Natural killer cell (primary cell): Measurements from ENCODE around the gene UBE4B. TPM values are rescaled to one million over a fixed set of nuclear protein-coding genes. Genes with fewer than 3 reads are reported as not detected.
A peak's percentile ranks its signal among the peaks of the same experiment; 100 is the strongest.

Experiments used
- ATAC-seq, 3 donors: fragments of 150-1000 bp in 2 of 3; fragments of 200-7000 bp in 1 of 3; cut with Tn5 transposase; 1 replicate in 1 of 3; 2 replicates in 2 of 3; pipeline ENCODE4 v1.10.0; 2021; ENCODE audit warnings: mild to moderate bottlenecking in 2 of 3, moderate library complexity in 2 of 3
- DNase-seq, 2 donors: peaks; one replicate each; pipeline versions ENCODE4 v3.0.0 to v3.0.0-alpha.2; 2013 to 2021; ENCODE audit warnings: mixed read lengths in 1 of 2
- H3K27ac ChIP-seq: one replicate; pipeline ENCODE4 v1.5.1; 2013; ENCODE audit warnings: mild to moderate bottlenecking, low read length
- H3K27me3 ChIP-seq: one replicate; pipeline ENCODE4 v1.6.1; 2013; ENCODE audit warnings: low read length; ENCODE audit not compliant: control insufficient read depth, insufficient read depth
- H3K36me3 ChIP-seq: one replicate; pipeline ENCODE4 v1.6.1; 2013; ENCODE audit warnings: low read length; ENCODE audit not compliant: control insufficient read depth, insufficient read depth
- H3K4me1 ChIP-seq: one replicate; pipeline ENCODE4 v1.6.1; 2013; ENCODE audit warnings: low read length; ENCODE audit not compliant: control insufficient read depth, insufficient read depth
- H3K4me3 ChIP-seq: one replicate; pipeline ENCODE4 v1.5.1; 2013; ENCODE audit warnings: low read length
- H3K9me3 ChIP-seq: one replicate; pipeline ENCODE4 v1.6.1; 2013; ENCODE audit warnings: low read length; ENCODE audit not compliant: control insufficient read depth, insufficient read depth
- H3K27ac Mint-ChIP-seq, 2 donors: one replicate each; pipeline ENCODE4 v1.8.0; 2022; ENCODE audit warnings: mild to moderate bottlenecking in 2 of 2, mixed read lengths in 2 of 2, moderate library complexity in 1 of 2
- H3K27me3 Mint-ChIP-seq, 2 donors: one replicate each; pipeline ENCODE4 v1.8.0; 2022; ENCODE audit warnings: low read depth in 2 of 2, mixed read lengths in 2 of 2
- H3K36me3 Mint-ChIP-seq: one replicate; pipeline ENCODE4 v1.8.0; 2022; ENCODE audit warnings: mixed read lengths
- H3K4me1 Mint-ChIP-seq, 2 donors: one replicate each; pipeline ENCODE4 v1.8.0; 2022; ENCODE audit warnings: mixed read lengths in 2 of 2
- H3K4me3 Mint-ChIP-seq: one replicate; pipeline ENCODE4 v1.8.0; 2022; ENCODE audit warnings: mild to moderate bottlenecking, moderate library complexity, mixed read lengths
- H3K9me3 Mint-ChIP-seq, 2 donors: one replicate each; pipeline ENCODE4 v1.8.0; 2022; ENCODE audit warnings: mixed read lengths in 2 of 2
- CTCF ChIP-seq: fragments of 200-600 bp; IDR thresholded peaks from one replicate; pipeline ENCODE4 v1.8.0; 2022; ENCODE audit warnings: antibody characterized with exemption
- WGBS: methylation state at CpG from one replicate; pipeline ENCODE4 v1.1.7; 2013; ENCODE audit warnings: missing lambda C conversion rate; ENCODE audit not compliant: insufficient coverage; 5-methylcytosine and 5-hydroxymethylcytosine counted together
- intact Hi-C: fragments of 100-400 bp; cut with micrococcal nuclease; formaldehyde crosslinking; loops from one replicate; pipeline ENCODE4 v1.14.2; 2022
- total RNA-seq, 4 donors: library from RNA; stranded (reverse); fragments of 120-200 nt in 1 of 4; gene quantifications; one replicate each; pipeline versions ENCODE4 v1.2.3 to v1.2.4, GENCODE V29; 2013 to 2022

UBE4B gene
- total RNA-seq, 3 donors from 2014 or later (not counting 1 experiment from before 2014, with no cell fraction given) = 37.0 to 48.0 (median 41.4) TPM

GRCh38 chr1:10031461-10031860 lies 1.3 kb upstream of the UBE4B start:
- ATAC-seq = no peak

GRCh38 chr1:10033359-10033845 lies 644 bp downstream of the UBE4B start:
- H3K27me3 Mint-ChIP-seq = no peaks in the 10 kb centered on the region
- peak in 1 of 2 donors; percentile 19 for DNase-seq
- peak overlapping the region; percentile 88 for H3K27ac ChIP-seq
- ATAC-seq = peak; percentile 12 to 41 (median 21)
- H3K9me3 ChIP-seq = no peaks in the 10 kb centered on the region
- H3K27ac Mint-ChIP-seq = peak overlapping the region; percentile 83 to 98
- peak overlapping the region; percentile 93 for H3K4me3 Mint-ChIP-seq
- intact Hi-C loops = loop anchor here (2.0 kb wide), 1 partner anchor 91 kb away; the partner anchor contains the start of genes LZIC and NMNAT1
- WGBS = under 1% methylated on average over 19 of the region's 19 CpGs
- H3K9me3 Mint-ChIP-seq = no peaks in the 10 kb centered on the region
- peaks cover 18% of the 10 kb centered on the region for H3K36me3 ChIP-seq
- H3K4me1 ChIP-seq = peaks cover 11% of the 10 kb centered on the region
- H3K4me3 ChIP-seq = peak overlapping the region; percentile 91
- no peak for TF ChIP-seq CTCF
- no peaks in the 10 kb centered on the region for H3K36me3 Mint-ChIP-seq
- peaks cover 24% of the 10 kb centered on the region in 2 donors for H3K4me1 Mint-ChIP-seq
- H3K27me3 ChIP-seq = no peaks in the 10 kb centered on the region

More at GRCh38 chr1:10031461-10031860, 1.3 kb upstream of the UBE4B start:
- H3K27ac ChIP-seq = no peak overlapping the region
- intact Hi-C loops = no loop called here
- no peak for DNase-seq
- no peaks in the 10 kb centered on the region for H3K27me3 Mint-ChIP-seq
- H3K4me3 ChIP-seq = no peak overlapping the region
- H3K36me3 Mint-ChIP-seq = no peaks in the 10 kb centered on the region
- no peak for TF ChIP-seq CTCF
- H3K27me3 ChIP-seq = no peaks in the 10 kb centered on the region
- peaks cover 24% of the 10 kb centered on the region in 2 donors for H3K4me1 Mint-ChIP-seq
- peaks cover 11% of the 10 kb centered on the region for H3K4me1 ChIP-seq
- H3K9me3 Mint-ChIP-seq = no peaks in the 10 kb centered on the region
- no peaks in the 10 kb centered on the region for H3K9me3 ChIP-seq
- no CpG with 5 or more reads among the region's 3 CpGs for WGBS
- H3K27ac Mint-ChIP-seq = no peak overlapping the region
- peak overlapping the region; percentile 25 for H3K4me3 Mint-ChIP-seq
- peaks cover 5% of the 10 kb centered on the region for H3K36me3 ChIP-seq

GRCh38 chr1:10042746-10043145 lies 10.0 kb downstream of the UBE4B start:
- no peaks in the 10 kb centered on the region for H3K9me3 Mint-ChIP-seq
- TF ChIP-seq CTCF = no peak
- ATAC-seq = no peak
- peaks cover 21 to 29% of the 10 kb centered on the region in 2 donors for H3K4me1 Mint-ChIP-seq
- H3K4me3 Mint-ChIP-seq = no peak overlapping the region
- 97% methylated on average over 4 of the region's 4 CpGs for WGBS
- Histone ChIP-seq H3K27me3 (no peaks in the 10 kb centered on the region), H3K4me3 (no peak overlapping the region), H3K36me3 (peaks cover 11% of the 10 kb centered on the region), H3K27ac (no peak overlapping the region), H3K9me3 (no peaks in the 10 kb centered on the region), H3K4me1 (no peaks in the 10 kb centered on the region)
- no peaks in the 10 kb centered on the region for H3K27me3 Mint-ChIP-seq
- no peaks in the 10 kb centered on the region for H3K36me3 Mint-ChIP-seq
- H3K27ac Mint-ChIP-seq = no peak overlapping the region
- intact Hi-C loops = no loop called here
- no peak for DNase-seq
